NCI-H1930 (cell line): ENCODE results near the gene BAG5.

Experiments used
- DNase-seq, 2 experiments: peaks; one replicate each; lab custom pipeline; 2025; lab: John Stamatoyannopoulos, UW

Gene BAG5

GRCh38 chr14:103508521-103509329 is 53.7 kb downstream of the BAG5 start:
- no peak for DNase-seq

DNA sequence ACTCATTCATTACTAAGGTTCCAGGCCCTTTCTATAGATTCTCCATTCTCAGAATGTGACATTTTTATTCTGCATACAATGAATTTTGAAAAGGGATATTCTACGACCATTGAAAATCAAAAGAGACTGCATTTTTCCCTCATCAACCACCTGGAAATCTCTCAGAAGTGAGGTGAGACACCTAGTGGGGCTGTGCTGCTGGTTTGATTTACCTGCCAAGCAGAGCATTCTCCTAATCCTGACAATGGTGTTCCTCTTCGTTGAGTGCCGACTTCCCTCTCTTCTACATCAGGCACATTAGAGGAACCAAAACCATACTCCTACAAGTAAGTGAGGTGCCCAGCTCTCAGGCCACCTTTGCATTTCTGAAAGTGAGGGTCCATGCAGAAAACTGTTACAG is 54.7 kb downstream of the BAG5 start:
- DNase-seq = no peak
